AG08396 (cell line): ENCODE results near the gene KDM6B.
"Not testable (repeated sequence)": the region's sequence is repeated elsewhere in the genome, so short reads cannot be mapped to it uniquely, and the experiment has no call there.

Experiments used
- DNase-seq: peaks from one replicate; pipeline ENCODE4 v3.0.0; 2012; ENCODE audit warnings: low spot score, mixed read lengths

Gene KDM6B

DNA sequence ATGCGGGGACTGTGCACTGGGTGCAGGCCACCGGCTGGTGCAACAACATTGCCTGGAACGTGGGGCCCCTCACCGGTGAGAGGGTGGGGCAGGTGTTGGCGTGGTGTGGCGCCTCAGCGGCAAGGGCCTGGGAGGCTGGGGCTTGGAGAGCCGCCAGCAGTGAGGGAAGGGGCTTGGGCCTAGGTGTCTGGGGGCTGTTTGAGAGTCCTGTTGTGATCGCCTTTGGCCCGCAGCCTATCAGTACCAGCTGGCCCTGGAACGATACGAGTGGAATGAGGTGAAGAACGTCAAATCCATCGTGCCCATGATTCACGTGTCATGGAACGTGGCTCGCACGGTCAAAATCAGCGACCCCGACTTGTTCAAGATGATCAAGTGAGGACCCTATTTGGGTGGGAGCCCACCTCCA is 18.2 kb downstream of the KDM6B start:
- DNase-seq = no peak

DNA sequence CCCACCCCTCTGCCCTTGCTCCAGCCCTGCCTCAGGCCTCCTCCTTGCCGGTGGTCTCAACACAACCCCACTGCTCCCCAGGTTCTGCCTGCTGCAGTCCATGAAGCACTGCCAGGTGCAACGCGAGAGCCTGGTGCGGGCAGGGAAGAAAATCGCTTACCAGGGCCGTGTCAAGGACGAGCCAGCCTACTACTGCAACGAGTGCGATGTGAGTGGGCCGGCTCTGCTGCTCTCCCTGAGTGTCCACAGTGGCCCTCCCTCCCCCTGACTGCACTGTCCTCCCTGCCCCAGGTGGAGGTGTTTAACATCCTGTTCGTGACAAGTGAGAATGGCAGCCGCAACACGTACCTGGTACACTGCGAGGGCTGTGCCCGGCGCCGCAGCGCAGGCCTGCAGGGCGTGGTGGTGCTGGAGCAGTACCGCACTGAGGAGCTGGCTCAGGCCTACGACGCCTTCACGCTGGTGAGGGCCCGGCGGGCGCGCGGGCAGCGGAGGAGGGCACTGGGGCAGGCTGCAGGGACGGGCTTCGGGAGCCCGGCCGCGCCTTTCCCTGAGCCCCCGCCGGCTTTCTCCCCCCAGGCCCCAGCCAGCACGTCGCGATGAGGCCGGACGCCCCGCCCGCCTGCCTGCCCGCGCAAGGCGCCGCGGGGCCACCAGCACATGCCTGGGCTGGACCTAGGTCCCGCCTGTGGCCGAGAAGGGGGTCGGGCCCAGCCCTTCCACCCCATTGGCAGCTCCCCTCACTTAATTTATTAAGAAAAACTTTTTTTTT is 19.1 kb downstream of the KDM6B start:
- DNase-seq = no peak

DNA sequence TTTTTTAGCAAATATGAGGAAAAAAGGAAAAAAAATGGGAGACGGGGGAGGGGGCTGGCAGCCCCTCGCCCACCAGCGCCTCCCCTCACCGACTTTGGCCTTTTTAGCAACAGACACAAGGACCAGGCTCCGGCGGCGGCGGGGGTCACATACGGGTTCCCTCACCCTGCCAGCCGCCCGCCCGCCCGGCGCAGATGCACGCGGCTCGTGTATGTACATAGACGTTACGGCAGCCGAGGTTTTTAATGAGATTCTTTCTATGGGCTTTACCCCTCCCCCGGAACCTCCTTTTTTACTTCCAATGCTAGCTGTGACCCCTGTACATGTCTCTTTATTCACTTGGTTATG is 19.6 kb downstream of the KDM6B start:
- DNase-seq = no peak

DNA sequence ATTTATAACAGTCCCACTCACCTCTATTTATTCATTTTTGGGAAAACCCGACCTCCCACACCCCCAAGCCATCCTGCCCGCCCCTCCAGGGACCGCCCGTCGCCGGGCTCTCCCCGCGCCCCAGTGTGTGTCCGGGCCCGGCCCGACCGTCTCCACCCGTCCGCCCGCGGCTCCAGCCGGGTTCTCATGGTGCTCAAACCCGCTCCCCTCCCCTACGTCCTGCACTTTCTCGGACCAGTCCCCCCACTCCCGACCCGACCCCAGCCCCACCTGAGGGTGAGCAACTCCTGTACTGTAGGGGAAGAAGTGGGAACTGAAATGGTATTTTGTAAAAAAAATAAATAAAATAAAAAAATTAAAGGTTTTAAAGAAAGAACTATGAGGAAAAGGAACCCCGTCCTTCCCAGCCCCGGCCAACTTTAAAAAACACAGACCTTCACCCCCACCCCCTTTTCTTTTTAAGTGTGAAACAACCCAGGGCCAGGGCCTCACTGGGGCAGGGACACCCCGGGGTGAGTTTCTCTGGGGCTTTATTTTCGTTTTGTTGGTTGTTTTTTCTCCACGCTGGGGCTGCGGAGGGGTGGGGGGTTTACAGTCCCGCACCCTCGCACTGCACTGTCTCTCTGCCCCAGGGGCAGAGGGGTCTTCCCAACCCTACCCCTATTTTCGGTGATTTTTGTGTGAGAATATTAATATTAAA is 20.2 kb downstream of the KDM6B start:
- DNase-seq = no peak

DNA sequence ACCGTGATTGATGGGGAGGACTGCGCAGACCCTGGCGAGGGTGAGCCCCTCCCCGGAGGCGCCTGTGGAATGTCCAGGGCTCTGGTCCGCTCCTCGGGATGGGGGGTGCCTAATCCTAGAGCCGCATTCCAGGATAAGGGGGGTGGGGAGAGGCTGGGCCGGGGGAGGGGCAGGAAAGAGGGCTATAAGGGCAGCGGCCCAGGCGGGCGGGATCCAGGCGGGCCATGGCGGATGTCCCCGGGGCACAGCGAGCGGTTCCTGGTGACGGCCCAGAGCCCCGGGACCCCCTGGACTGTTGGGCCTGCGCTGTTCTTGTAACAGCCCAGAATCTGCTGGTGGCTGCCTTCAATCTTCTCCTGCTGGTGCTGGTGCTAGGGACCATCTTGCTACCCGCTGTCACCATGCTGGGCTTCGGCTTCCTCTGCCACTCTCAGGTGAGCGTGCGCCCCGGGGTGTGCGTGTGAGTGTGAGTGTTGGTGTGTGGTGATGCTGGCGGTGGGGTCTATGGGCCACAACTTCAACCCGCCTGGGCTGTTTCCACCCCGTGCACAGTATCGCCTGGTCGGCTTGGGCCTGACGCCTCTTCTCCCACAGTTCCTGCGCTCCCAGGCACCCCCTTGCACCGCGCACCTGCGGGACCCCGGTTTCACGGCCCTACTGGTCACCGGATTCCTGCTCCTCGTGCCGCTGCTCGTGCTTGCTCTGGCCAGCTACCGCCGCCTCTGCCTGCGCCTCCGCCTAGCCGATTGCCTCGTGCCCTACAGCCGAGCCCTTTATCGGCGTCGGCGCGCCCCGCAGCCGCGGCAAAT is 21.0 kb downstream of the KDM6B start, which contains the start of gene TMEM88:
Gene TMEM88 (plus strand): TSS at position 216 of the 809 bp plus-strand sequence. CDS start 9 bp downstream, at position 225.
- DNase-seq = no peak

DNA sequence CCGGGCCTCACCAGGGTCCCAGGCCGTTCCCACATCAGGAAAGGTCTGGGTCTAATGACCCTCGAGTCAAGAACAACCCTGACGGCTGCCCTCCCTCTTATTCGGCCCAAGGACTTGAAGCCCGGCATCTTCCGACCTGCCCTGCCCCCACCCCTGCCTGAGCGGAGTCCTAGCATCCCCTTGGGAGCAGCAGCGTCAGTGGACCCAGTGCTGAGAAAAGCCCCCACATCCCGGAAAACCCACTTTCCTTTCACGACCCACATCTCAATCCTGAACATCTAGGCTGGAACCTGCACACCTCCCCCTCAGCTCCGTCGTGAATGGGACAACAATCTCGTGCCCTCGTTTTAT is 21.6 kb downstream of the KDM6B start:
- DNase-seq = no peak

DNA sequence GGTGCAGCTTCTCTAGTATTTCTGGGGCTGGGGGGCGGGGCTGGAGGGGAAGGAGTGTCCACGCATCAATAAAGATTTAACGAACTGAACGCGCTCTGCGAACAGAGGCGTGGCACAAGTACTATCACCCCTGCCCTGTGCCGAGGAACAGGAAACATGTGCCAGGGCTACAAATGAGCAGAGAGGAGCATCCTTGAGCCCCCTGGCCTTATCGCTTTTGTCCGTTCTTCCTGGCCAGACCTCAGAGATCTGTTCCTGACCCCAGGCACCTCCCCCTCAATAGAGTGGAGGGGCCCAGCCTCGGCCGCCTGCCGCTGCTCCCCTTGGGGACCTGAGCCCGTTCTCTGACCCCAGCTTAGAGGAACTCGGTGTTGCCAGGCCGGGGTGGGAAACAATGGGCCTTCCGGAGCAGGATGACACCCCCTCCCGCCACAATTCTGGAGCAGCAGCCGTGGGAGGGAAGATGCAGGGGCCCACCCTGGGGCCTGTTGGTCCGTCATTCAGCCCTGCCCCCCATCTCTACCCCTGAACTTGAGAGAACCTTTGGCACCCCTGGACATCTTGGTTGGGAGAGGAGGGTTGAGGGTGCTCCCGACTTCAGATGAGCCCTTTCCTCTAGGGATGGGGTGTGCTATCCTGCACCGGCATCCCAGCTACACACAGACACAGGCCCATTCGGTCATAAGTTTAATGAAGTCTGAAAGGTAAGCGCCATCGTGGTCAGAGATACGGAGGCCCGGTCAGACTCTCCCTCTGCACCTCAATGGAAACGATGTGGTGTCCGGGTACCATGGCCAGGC is 22.2 kb downstream of the KDM6B start:
- no peak for DNase-seq

DNA sequence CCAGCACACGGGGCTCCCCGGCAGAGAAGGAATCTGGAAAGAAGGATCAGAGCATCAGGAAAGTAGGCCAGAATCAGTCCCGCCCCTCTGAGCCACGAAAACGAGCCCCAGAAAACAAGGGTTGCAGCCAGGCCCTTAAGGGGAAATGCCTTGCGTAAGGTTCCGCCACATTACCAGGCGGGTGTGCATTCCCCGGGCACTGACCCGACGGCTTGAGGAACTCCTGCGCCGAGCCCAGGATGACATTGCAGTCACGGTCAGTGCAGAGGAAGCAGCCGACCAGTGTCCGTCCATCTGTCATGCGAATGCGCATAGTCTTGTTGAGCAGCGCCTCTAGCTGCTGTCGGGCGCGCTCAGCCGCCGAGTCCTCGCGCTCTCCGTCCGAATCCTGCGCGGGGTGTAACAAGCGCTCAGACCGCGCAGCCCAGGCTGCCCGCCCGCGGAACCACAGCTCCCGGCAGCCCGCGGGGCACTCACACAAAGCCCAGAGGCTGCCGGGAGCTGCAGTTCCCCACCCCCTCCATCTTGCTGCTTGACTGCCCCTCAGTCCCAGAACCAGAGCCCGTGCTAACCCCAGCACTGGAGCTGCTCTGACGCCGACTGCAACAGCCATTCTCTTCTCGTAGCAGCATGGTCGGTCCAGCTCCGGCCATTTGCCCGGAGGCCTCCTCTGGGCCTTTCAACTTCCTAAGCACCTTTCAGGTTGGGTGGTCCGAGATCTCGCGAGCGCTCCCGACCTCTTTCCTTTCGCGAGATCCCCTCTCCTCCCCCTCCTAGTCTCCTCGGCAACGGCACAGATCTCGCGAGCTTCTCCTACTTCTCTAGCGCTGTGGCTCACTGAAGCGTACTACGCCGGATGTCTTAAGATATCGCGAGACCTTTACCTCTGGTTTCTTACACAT is 23.0 kb downstream of the KDM6B start, which contains the start of gene NAA38:
Gene NAA38 (minus strand): TSS at position 749 of the 902 bp plus-strand sequence. CDS start 96 bp downstream, at position 653.
- DNase-seq = peak; percentile 95

DNA sequence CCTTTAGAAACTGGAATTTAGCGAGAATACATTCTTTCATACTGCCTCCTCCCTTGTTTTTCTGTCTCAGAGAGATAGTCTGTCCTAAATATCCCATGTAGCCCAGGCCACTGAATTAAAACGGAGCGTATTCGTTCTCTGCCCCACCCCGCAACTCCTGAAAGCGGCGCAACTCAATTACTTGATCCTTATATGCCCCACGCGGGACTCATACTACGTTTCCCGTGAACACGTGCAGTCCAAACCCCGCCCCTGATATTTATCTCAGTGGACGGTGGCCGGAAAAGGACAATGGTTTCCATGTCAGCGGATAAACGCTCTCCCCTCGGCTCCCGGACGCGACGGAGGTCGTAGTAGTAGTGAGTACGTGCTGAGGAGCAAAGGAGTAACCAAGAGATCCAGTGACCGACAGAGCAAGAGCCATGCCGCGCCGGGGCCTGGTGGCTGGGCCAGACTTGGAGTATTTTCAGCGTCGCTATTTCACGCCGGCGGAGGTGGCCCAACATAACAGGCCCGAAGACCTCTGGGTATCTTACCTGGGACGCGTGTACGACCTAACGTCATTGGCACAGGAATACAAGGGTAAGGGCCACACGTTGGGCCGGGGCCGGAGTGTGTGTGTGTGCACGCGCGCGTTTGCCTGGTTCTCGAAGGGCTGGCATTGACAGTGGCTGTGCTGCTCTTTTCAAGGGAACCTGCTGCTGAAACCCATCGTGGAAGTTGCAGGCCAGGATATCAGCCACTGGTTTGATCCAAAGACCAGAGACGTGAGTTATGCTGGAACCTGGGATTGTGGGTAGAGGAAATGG is 23.9 kb downstream of the KDM6B start, which contains the start of gene CYB5D1:
Gene CYB5D1 (plus strand): TSS at position 291 of the 809 bp plus-strand sequence. CDS start 132 bp downstream, at position 423.
- peak; percentile 80 for DNase-seq

DNA sequence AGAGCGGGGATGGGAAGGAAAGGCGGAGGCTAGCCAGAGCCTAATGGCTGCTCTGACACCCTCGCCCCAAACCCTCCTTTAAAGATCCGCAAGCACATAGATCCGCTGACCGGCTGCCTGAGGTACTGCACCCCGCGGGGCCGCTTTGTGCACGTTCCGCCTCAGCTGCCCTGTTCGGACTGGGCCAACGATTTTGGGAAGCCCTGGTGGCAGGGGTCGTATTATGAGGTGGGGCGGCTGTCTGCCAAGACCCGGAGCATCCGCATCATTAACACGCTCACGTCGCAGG is 24.4 kb downstream of the KDM6B start:
- peak; percentile 57 for DNase-seq

DNA sequence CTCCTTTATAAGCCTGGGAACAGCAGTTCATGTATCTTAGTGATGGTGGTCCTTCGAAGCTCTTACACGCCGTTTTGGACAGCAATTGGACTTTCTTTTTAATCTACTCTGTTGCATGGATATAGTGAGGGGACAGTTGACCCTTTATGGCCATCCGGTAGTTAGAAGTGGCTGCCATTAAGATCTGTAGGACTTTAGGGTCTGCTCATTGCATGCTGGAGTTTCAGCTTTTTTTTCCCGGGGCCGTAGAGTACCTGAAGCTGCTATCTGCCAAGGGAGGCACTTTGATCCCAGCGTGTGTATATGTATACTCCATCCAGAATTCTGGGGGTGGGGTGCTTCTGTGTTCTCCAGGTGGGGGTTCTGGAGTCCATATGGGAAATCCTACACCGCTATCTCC is 25.0 kb downstream of the KDM6B start:
- no peak for DNase-seq

DNA sequence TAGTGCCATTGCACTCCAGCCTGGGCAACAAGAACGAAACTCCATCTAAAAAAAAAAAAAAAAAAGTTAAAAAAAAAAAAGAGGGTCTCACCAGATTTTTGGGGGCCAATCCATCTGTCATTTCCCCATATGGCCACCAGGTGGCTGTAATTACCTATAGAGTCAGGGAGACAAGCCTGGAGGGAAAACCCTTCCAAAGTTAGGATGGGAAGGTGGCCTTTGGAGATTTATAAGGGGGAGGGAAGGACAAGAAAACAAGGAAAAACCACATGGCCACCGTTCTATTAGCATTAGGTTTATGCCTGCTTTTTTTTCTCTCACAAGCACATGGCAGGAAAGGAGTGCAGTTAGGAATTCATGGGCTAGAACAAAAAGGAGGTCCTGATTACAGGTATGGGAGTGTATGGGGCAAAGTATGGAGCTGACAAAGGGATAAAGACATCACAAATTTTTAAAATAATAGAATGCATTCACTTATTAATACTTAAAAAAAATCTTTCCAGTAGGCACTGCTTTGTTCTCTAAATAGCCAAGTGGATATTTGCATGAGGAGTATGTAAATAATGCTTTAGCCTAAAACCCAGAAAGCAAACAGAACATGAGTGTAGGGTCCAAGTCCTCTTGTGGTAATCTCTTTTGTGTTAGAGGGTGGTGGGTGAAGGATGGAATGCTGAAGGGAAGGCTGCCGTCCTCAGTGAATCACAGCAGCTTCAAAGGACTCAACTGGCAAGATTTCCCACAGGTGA is 28.8 kb downstream of the KDM6B start:
- DNase-seq = no peak

DNA sequence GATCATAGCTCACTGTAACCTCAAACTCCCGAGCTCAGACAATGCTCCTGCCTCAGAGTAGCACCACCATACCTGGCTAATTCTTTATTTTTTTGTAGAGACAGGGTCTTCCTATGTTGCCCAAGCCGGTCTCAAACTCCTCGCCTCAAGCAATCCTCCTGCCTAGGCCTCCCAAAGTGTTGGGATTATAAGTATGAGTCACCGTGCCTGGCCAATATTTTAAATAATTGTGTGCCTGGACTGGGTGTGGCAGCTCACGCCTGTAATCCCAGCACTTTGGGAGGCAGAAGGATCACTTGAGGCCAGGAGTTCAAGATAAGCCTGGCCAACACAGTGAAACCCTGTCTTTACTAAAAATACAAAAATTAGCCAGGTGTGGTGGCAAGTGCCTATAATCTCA is 30.4 kb downstream of the KDM6B start:
- DNase-seq = not testable (repeated sequence)

DNA sequence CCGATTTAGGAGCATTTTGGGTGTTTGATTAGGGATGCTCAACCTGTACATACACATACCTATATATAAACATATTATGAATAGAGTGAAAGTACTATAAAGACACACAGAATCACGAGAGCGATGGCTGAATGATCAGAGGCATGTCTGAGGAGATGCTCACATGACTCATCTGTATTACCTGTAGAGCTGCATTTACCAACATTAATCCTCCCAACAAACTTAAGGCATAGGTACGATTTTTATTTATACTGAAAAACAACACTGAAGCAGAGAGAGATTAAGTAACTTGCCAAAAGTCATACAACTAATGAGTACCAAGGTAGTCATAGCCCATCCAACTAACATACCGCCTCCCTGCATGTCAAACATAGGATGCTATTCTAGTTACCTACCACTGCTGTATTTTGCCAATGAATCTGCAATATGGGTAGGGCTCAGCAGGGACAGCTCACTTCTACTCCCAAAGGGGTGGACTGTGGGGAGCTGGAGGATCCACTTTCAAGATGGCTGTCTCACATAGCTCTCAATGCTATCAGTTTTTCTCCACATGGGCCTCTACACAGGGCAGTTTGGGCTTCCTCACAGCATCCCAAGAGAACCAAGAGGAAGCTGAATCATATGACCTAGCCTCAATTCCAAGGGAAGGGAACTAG is 31.1 kb downstream of the KDM6B start:
- DNase-seq = no peak

DNA sequence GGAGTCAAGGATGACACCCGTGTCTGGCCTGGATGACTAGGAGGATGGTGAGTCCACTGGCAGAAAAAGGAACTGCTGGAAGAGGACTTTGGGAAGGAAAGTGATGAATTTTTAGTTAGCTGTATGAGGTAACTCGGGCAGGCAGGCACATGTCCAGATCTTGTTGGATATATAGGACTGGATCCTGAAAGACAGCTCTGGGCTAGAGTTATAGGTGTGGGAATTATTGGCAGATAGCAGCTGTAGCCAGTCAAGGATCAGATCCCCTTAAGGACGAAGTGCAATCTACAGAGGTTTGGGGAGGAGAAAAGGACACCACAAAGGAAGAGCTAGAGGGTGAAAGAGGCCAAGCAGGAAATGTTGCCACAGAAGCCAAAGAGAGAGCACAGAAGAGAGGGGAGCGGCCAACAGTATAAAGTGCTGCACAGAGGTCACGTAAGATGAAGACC is 33.9 kb downstream of the KDM6B start:
- no peak for DNase-seq

DNA sequence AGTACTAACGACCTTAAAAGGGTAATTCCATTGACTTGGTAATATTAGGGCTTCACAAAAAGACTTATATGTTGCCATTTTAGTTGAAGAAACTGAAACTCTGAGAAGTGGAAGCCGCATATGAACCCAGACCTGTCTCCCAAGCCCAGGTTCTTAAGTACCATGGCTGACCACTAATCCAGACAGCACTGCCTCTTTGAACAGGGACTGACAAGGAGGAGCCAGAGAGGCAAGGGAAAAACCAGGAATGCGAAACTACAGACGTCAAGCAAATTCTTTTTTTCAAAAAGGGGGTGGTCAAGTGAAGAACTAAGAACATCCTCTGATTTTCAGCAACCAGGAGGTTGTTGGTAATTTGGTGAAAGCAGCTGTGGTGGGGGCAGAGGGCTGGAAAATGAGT is 39.0 kb downstream of the KDM6B start:
- DNase-seq = no peak

DNA sequence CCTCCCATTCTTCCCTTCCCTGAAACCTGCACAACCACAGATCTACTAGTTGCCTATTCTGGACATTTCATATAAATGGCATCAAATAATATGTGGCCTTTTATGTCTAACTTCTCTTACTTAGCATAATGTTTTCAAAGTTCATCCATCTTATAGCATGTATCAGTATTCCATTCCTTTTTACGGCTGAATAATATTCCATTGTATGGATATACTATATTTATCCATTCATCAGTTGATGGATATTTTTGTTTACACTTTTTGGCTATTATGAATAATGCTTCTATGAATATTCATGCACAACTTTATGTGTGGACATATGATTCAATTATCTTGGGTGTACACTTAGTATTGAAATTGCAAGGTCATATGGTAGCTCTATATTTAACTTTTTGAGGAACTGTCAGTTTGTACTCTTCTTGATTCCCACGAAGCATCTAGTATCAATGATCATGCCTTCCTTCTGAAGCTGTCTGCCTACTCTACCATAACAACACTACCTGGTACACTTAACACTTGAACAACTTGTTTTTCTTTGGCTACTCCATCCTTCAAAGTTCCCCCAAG is 41.9 kb downstream of the KDM6B start:
- no peak for DNase-seq

DNA sequence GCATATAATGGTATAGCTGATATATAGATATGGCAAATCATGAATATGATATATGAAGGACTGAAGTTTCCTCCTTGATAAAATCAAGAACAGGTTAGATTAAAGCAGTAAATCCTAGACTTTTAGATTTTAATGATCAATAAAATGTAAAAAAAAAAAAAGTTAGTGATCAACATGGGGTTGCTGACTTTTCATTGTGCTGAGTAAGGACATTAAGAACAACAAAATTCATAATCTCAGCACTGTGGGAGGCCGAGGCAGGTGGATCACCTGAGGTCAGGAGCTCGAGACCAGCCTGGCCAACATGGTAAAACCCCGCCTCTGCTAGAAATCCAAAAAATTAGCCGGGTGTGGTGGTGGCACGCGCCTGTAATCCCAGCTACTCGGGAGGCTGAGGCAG is 44.2 kb downstream of the KDM6B start:
- no peak for DNase-seq
